Adipocyte (in vitro differentiated cells): ENCODE measurements around the gene MRPL32.
A peak's percentile ranks its signal among the peaks of the same experiment; 100 is the strongest.

Source experiments
- DNase-seq: peaks from one replicate; pipeline ENCODE4 v3.0.0-alpha.2; 2015; ENCODE audit warnings: low read depth
- H3K27me3 ChIP-seq: replicated peaks from 2 replicates; pipeline ENCODE4 v1.7.0; 2013; ENCODE audit warnings: mild to moderate bottlenecking, low read length, moderate library complexity; ENCODE audit not compliant: control insufficient read depth, insufficient read depth
- H3K36me3 ChIP-seq: 2 replicates; pipeline ENCODE4 v1.7.0; 2013; ENCODE audit warnings: low read length, mild to moderate bottlenecking, moderate library complexity; ENCODE audit not compliant: control insufficient read depth, insufficient read depth, severe bottlenecking
- H3K4me1 ChIP-seq: 2 replicates; pipeline ENCODE4 v1.7.0; 2013; ENCODE audit warnings: mild to moderate bottlenecking, low read length, moderate library complexity; ENCODE audit not compliant: control insufficient read depth, insufficient read depth
- H3K4me3 ChIP-seq: 2 replicates; pipeline ENCODE4 v1.7.0; 2013; ENCODE audit warnings: mild to moderate bottlenecking, low read length, moderate library complexity
- H3K9ac ChIP-seq: 2 replicates; pipeline ENCODE4 v1.7.0; 2013; ENCODE audit warnings: mild to moderate bottlenecking, low read length, moderate library complexity
- H3K9me3 ChIP-seq: 2 replicates; pipeline ENCODE4 v1.7.0; 2013; ENCODE audit warnings: mild to moderate bottlenecking, low read length, moderate library complexity; ENCODE audit not compliant: control insufficient read depth

Gene MRPL32

DNA sequence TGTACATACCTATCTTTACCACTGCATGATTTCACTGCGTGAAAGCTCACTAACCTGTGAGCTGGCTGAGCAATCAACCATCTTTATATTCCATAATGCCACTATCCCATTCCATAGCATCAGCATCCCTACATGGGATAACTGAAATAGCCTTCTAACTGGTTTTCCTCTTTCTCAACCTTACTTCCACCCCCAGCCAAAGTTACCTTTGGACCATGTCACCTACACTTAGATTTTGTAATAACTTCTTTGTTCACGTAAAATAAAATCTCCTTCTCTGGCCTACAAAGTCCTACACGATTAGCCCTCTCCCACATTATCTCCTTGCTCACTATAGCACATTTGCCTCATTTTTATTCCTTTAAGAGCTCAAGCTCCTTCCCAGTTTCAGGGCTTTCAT, 2.7 kb upstream of the MRPL32 start:
- Histone ChIP-seq H3K4me3 (peak overlapping the region; percentile 98), H3K27me3 (no peaks in the 10 kb centered on the region), H3K4me1 (peaks cover 48% of the 10 kb centered on the region), H3K9me3 (no peaks in the 10 kb centered on the region), H3K36me3 (peaks cover 31% of the 10 kb centered on the region), H3K9ac (no peak overlapping the region)
- no peak for DNase-seq

DNA sequence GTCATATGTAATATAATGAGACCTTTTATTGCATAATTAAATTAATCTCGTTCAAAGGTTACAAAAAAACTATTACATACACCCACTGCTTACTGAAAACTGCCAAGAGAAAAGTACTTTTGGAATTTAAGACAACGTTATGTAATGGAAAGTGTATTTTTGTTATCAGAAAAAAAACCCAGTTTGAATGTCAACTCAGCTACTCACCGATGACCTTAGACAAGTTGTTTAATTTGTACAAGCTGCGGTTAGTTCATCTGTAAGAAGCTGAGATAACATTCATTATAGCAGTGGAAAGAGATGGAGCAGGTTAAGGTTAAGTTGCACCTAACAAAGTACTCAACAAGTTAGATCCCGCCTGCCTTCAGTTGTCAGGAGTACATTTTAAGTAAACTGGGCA, 1.3 kb upstream of the MRPL32 start:
- DNase-seq = peak; percentile 33
- H3K4me3 ChIP-seq = peak overlapping the region; percentile 98
- no peaks in the 10 kb centered on the region for H3K27me3 ChIP-seq
- H3K36me3 ChIP-seq = peaks cover 28% of the 10 kb centered on the region
- H3K9me3 ChIP-seq = no peaks in the 10 kb centered on the region
- H3K9ac ChIP-seq = peak overlapping the region; percentile 97
- H3K4me1 ChIP-seq = peaks cover 44% of the 10 kb centered on the region

DNA sequence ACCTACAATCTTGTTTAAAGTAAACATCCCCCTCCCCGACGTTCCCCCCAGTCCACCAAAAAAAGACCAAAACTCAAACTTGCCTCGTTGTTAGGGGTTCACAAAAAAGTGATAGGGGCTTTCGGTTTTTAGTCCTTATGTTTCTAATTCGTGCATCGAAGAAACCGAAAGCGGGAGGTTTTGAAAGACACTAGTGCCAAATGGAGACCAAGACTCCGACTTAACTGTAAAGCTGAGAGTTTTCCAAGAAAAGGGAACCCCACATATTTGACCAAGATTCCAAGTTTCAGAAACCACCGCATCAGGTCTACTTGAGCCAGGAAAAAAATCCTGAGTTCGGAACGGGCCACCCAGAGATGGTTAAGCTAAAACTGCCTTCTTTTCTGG, 736 bp upstream of the MRPL32 start:
- no peaks in the 10 kb centered on the region for H3K27me3 ChIP-seq
- H3K9ac ChIP-seq = peak overlapping the region; percentile 97
- no peaks in the 10 kb centered on the region for H3K9me3 ChIP-seq
- H3K36me3 ChIP-seq = peaks cover 27% of the 10 kb centered on the region
- peaks cover 44% of the 10 kb centered on the region for H3K4me1 ChIP-seq
- DNase-seq = peak; percentile 70
- peak overlapping the region; percentile 98 for H3K4me3 ChIP-seq

DNA sequence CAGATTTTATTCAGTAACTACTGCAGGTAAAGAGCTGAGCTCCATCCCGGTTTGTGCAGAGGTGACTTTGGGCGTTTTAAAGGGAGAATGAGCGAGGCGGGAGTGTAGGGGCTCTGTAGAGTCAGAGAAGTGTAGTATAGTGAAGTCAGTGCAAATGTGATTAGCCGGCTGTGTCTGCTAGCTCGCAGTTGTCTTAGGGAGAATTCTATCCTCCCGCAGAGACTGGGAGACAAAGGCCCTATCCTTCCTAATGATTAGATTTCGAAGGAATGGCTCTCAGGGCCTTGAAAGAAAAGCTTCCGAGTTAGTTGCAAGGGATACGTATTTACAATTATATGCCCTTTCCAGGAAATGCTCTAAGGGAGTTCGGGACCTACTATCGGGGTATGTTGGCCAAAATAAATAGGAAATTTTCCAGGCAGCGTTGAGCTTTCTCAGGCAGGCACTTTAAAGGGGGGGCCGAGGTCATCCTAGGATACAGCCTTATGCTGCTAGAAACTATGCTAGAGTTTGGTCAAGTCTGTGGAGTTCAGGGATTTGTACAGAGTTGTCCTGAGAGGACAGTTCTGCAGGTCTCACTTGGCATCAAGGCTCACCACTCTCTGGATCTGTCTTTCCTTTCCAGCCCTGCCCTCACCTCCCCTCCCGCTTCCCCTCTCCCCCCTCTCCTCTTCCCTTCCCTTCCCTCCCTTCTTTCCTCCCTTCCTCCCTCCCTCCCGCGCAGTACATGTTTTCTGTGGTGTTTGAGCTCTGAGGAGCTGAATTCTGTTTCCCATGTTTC, 825 bp downstream of the MRPL32 start:
- H3K9me3 ChIP-seq = no peaks in the 10 kb centered on the region
- no peaks in the 10 kb centered on the region for H3K27me3 ChIP-seq
- H3K36me3 ChIP-seq = peaks cover 31% of the 10 kb centered on the region
- peak; percentile 59 for DNase-seq
- peak overlapping the region; percentile 98 for H3K4me3 ChIP-seq
- peak overlapping the region; percentile 97 for H3K9ac ChIP-seq
- peaks cover 37% of the 10 kb centered on the region for H3K4me1 ChIP-seq

DNA sequence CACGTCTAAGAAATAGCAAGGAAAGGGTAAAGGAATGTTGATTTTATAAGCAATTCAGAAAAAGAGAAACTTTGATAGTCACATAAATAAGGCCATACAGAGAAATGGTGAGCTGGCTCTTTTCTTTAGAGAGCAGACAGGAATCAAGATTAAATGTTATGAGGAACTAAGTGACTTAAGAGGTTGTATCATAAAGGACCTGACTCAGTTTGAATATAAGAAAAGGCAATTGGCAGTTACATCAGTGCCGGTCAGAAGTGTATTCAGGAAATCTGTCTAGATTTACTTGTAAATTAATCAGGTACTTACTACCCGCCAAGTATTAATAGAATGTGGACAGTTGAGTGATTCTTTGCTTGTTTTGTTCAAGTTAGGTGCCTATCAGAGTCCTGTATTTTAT, 2.1 kb downstream of the MRPL32 start:
- Histone ChIP-seq H3K4me3 (no peak overlapping the region), H3K36me3 (peaks cover 44% of the 10 kb centered on the region), H3K9ac (no peak overlapping the region), H3K4me1 (peaks cover 26% of the 10 kb centered on the region), H3K9me3 (no peaks in the 10 kb centered on the region), H3K27me3 (no peaks in the 10 kb centered on the region)
- DNase-seq = no peak

GRCh38 chr7:42935861-42936260, 3.7 kb downstream of the MRPL32 start:
- Histone ChIP-seq H3K36me3 (peaks cover 55% of the 10 kb centered on the region), H3K4me3 (no peak overlapping the region), H3K9me3 (no peaks in the 10 kb centered on the region), H3K4me1 (peaks cover 11% of the 10 kb centered on the region), H3K27me3 (no peaks in the 10 kb centered on the region), H3K9ac (no peak overlapping the region)
- DNase-seq = no peak

GRCh38 chr7:42939457-42940240, 7.5 kb downstream of the MRPL32 start:
- Histone ChIP-seq H3K4me1 (peaks cover 3% of the 10 kb centered on the region), H3K9ac (no peak overlapping the region), H3K36me3 (peaks cover 55% of the 10 kb centered on the region), H3K27me3 (no peaks in the 10 kb centered on the region), H3K9me3 (no peaks in the 10 kb centered on the region), H3K4me3 (no peak overlapping the region)
- DNase-seq = no peak

DNA sequence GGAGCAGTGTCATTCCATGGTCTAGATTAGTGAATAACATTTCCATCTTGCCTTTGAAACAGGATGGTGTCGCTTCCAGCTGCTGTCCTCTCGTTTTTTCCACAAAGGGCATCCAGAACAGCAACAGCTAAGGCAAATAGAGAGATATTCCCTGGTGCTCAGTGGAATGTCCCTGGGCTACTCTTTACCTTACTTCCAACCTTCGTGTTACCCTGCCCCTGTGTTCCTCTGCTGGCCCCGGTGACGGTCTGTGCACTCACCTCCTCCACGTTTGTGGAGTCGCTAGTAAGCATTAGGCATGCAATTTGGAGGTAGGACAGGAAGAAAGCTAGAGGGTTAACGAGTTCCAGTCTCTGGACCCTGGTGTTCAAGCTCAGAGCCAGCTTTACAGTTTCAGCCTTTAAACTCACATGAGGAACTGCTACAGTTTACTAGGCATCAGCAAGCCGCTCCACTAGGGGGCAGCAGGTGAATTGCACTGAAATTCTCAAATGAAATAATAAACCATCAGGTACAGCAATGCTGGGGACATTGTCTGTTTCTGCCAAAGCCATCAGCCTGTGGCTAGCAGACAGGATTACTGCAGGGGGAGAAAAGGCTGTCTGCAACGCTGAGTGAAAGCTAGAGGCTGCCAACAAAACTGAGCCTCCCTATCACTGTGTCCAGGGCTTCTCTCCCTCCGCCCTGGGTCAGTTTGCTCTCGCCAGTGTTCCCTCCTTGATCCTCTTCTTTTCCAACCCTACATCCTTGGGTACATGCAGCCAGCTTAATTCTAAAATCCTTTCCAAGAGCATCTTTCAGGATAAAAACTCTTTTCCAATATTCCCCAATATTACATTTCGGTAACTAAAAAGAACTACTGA, 9.0 kb downstream of the MRPL32 start:
- Histone ChIP-seq H3K9me3 (no peaks in the 10 kb centered on the region), H3K4me3 (no peak overlapping the region), H3K36me3 (peaks cover 40% of the 10 kb centered on the region), H3K9ac (no peak overlapping the region), H3K4me1 (peaks cover 4% of the 10 kb centered on the region), H3K27me3 (no peaks in the 10 kb centered on the region)
- DNase-seq = peak; percentile 90

DNA sequence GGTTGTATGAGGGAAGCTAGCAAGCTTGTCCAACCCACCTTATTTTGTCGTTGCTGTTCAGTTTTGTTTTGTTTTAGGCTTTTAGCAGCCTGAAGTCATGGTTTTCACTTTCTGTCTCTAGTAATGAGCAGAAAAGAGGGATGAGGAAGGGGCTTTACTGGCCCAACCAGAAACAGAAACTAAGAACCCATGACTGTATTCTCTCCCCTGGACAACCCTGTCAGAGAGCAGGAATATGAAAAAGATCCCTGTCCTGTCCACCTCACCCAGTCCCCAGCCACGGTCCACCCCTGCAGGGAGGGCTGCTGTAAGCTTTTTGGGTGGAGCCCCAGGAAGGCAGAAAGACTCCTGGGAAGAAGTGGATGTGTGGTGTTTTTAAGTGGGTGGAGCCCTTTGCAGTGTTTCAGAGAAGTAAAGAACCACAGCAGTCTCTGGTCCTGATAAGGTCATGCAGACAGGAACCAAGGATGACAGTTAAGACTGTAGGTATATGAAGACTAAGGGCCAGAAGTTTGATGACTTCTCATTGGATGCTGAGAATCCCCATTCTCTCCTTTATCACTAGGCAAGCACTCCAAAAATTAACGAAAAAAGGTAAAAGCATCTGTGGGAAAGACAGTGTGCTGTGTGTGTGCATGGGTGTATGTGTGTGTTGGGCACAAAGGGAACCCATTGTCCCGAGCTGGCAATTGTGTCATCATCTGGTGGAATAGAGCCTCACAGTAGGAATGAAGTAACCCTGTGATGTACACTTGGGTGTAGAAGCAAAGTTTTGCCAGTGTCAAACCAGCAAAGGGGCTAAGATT, 13.8 kb downstream of the MRPL32 start:
- H3K9ac ChIP-seq = peak overlapping the region; percentile 1
- DNase-seq = peak; percentile 17

GRCh38 chr7:42946627-42946950, 14.4 kb downstream of the MRPL32 start:
- H3K4me1 ChIP-seq = peaks cover 3% of the 10 kb centered on the region
- DNase-seq = no peak
- H3K36me3 ChIP-seq = no peaks in the 10 kb centered on the region
- H3K27me3 ChIP-seq = no peaks in the 10 kb centered on the region
- no peak overlapping the region for H3K4me3 ChIP-seq
- H3K9me3 ChIP-seq = no peaks in the 10 kb centered on the region
- no peak overlapping the region for H3K9ac ChIP-seq

More for the DNA sequence above, 13.8 kb downstream of the MRPL32 start:
- Histone ChIP-seq H3K27me3 (no peaks in the 10 kb centered on the region), H3K36me3 (no peaks in the 10 kb centered on the region), H3K9me3 (no peaks in the 10 kb centered on the region), H3K4me3 (no peak overlapping the region), H3K4me1 (peaks cover 6% of the 10 kb centered on the region)
